Tibial nerve (tissue), 4 donors: ENCODE results near the gene CCDC148. TPM values are rescaled to one million over a fixed set of nuclear protein-coding genes. Genes with fewer than 3 reads are reported as not detected.

Experiments used
- DNase-seq, 2 donors: peaks; one replicate each; pipeline ENCODE4 v3.0.0-alpha.2; 2019; ENCODE audit warnings: low spot score in 2 of 2
- H3K27ac ChIP-seq, 4 donors: fragments of 200-600 bp; sonication (generic) in 3 of 4; one replicate each; pipeline ENCODE4 v1.5.1; 2017 to 2019; ENCODE audit warnings: mild to moderate bottlenecking in 1 of 4
- H3K27me3 ChIP-seq, 2 donors: fragments of 200-600 bp; sonication (generic) in 1 of 2; one replicate each; pipeline versions ENCODE4 v1.5.1 to v1.6.0; 2017 to 2019
- H3K36me3 ChIP-seq, 3 donors: fragments of 200-600 bp; sonication (generic); one replicate each; pipeline ENCODE4 v1.5.1; 2018 to 2019
- H3K4me1 ChIP-seq, 4 donors: fragments of 200-600 bp; sonication (generic) in 3 of 4; one replicate each; pipeline ENCODE4 v1.5.1; 2017 to 2019
- H3K4me3 ChIP-seq, 4 donors: fragments of 200-600 bp; sonication (generic) in 3 of 4; one replicate each; pipeline ENCODE4 v1.5.1; 2017 to 2019; ENCODE audit warnings: mild to moderate bottlenecking in 1 of 4, moderate library complexity in 1 of 4
- H3K9me3 ChIP-seq, 4 donors: fragments of 200-600 bp; sonication (generic) in 3 of 4; one replicate each; pipeline ENCODE4 v1.5.1; 2017 to 2019
- EP300 ChIP-seq, 2 donors: sonication (generic); formaldehyde crosslinking; IDR thresholded peaks; one replicate each; pipeline ENCODE4 v1.6.1; 2017; ENCODE audit warnings: antibody characterized with exemption in 2 of 2, mild to moderate bottlenecking in 1 of 2
- POLR2A ChIP-seq, 2 donors: fragments of 450-650 bp; IDR thresholded peaks; one replicate each; pipeline ENCODE4 v1.6.1; 2017; ENCODE audit warnings: antibody characterized with exemption in 2 of 2, mild to moderate bottlenecking in 2 of 2, moderate library complexity in 2 of 2
- WGBS, 2 donors: methylation state at CpG; one replicate each; pipeline ENCODE4 v1.1.5; 2018; 5-methylcytosine and 5-hydroxymethylcytosine counted together
- total RNA-seq, 4 donors: library from RNA; depleted of rRNA; stranded (reverse); fragments of >200 nt; gene quantifications; one replicate each; pipeline ENCODE4 v1.1.0, GENCODE V29; 2016
- TF ChIP-seq, protein P1 (sequence below), 5 experiments: fragments of 200-600 bp in 3 of 5; fragments of 450-650 bp in 2 of 5; sonication (generic) in 3 of 5; IDR thresholded peaks; one replicate each; pipeline ENCODE4 v1.5.1; 2016 to 2019; ENCODE audit warnings: antibody characterized with exemption in 5 of 5, mild to moderate bottlenecking in 3 of 5, moderate library complexity in 2 of 5

The CCDC148 gene
- total RNA-seq, 4 donors from 2014 or later = 0.30 to 2.5 (median 1.9) TPM

GRCh38 chr2:158500333-158500732 lies 43.8 kb upstream of the CCDC148 start:
- Histone ChIP-seq H3K4me1 (peaks cover 0 to 42% (median 0%) of the 10 kb centered on the region in 4 donors), H3K9me3 (no peaks in the 10 kb centered on the region), H3K27ac (no peak overlapping the region), H3K4me3 (no peak overlapping the region), H3K27me3 (no peaks in the 10 kb centered on the region), H3K36me3 (no peaks in the 10 kb centered on the region)
- no peak for DNase-seq
- TF ChIP-seq POLR2A (IDR thresholded peaks at IDR 0.05) = no peak
- TF ChIP-seq, protein P1, sequence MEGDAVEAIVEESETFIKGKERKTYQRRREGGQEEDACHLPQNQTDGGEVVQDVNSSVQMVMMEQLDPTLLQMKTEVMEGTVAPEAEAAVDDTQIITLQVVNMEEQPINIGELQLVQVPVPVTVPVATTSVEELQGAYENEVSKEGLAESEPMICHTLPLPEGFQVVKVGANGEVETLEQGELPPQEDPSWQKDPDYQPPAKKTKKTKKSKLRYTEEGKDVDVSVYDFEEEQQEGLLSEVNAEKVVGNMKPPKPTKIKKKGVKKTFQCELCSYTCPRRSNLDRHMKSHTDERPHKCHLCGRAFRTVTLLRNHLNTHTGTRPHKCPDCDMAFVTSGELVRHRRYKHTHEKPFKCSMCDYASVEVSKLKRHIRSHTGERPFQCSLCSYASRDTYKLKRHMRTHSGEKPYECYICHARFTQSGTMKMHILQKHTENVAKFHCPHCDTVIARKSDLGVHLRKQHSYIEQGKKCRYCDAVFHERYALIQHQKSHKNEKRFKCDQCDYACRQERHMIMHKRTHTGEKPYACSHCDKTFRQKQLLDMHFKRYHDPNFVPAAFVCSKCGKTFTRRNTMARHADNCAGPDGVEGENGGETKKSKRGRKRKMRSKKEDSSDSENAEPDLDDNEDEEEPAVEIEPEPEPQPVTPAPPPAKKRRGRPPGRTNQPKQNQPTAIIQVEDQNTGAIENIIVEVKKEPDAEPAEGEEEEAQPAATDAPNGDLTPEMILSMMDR (IDR thresholded peaks at IDR 0.05) = no peak
- TF ChIP-seq EP300 (IDR thresholded peaks at IDR 0.05) = no peak
- 81 to 82% methylated on average over 2 of the region's 2 CpGs for WGBS, 2 donors

- 82 to 84% methylated on average over 2 of the region's 2 CpGs for WGBS, 2 donors
- no peaks in the 10 kb centered on the region for H3K36me3 ChIP-seq
- no peaks in the 10 kb centered on the region for H3K9me3 ChIP-seq
- peaks cover 0 to 39% (median 0%) of the 10 kb centered on the region in 4 donors for H3K4me1 ChIP-seq
- TF ChIP-seq, protein P1 (IDR thresholded peaks at IDR 0.05) = no peak
- TF ChIP-seq POLR2A (IDR thresholded peaks at IDR 0.05) = no peak
- no peak for TF ChIP-seq EP300 (IDR thresholded peaks at IDR 0.05)
- no peak for DNase-seq
- H3K27ac ChIP-seq = no peak overlapping the region
- no peaks in the 10 kb centered on the region for H3K27me3 ChIP-seq
- no peak overlapping the region for H3K4me3 ChIP-seq
These were observed 42.8 kb upstream of the CCDC148 start for GRCh38 chr2:158499383-158499782.

DNA sequence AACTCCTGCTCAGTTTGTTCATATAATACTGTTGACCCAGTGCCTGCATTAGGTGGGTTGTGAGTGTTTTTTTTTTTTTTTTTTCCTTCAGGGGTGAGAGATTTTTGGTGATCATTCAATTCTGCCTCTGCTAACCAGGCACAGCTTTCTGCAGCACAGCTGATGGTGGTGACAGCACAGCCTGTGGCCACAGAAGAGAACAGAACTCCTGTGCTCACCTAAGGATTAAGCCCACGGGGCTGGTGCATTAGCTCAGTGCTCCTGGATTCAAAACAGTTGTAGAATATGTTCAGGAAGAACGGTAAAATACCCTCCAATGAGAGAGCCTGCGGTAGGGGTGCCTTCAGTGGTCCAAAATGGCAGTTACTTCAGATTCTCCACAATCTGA lies 42.2 kb upstream of the CCDC148 start:
- WGBS, 2 donors = 89 to 92% methylated on average over 3 of the region's 3 CpGs
- no peak for DNase-seq
- peaks cover 0 to 41% (median 0%) of the 10 kb centered on the region in 4 donors for H3K4me1 ChIP-seq
- H3K36me3 ChIP-seq = no peaks in the 10 kb centered on the region
- no peaks in the 10 kb centered on the region for H3K27me3 ChIP-seq
- TF ChIP-seq POLR2A (IDR thresholded peaks at IDR 0.05) (no peak), EP300 (IDR thresholded peaks at IDR 0.05) (no peak)
- TF ChIP-seq, protein P1 (IDR thresholded peaks at IDR 0.05) = no peak
- no peak overlapping the region for H3K4me3 ChIP-seq
- H3K9me3 ChIP-seq = no peaks in the 10 kb centered on the region
- H3K27ac ChIP-seq = no peak overlapping the region

DNA sequence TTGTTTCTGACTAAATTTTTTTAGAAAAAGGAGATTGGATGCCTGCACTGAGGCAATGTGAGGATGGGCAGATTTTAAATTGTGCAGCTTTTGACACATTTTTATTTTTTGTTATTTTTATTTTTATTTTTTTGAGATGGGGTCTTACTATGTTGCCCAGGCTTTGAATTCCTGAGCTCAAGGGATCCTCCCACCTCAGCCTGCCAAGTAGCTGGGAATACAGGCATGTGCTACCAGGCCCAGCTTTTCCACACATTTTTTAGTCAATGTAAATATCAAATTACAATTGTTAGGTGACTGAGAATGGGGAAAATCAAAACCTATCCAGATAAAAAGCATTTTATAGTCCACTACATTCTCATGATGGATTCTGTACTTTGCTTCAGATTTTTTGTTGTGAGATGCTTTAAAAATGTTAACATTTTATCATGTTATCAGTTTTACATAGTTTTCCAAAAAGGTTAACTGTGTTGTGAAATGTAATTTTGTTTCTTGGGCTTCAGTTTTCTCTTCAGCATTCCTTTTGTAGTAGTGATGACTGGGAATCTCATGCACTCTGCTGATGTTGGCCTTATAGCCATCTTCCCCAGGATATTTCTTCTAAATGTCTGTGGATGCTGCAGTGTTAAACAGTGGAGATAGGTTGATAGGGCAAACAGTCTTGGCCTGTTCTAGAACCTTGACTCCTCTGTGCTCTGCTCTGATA lies 41.6 kb upstream of the CCDC148 start:
- Histone ChIP-seq H3K4me3 (no peak overlapping the region), H3K4me1 (peaks cover 0 to 44% (median 0%) of the 10 kb centered on the region in 4 donors), H3K27me3 (no peaks in the 10 kb centered on the region), H3K36me3 (no peaks in the 10 kb centered on the region), H3K27ac (no peak overlapping the region), H3K9me3 (no peaks in the 10 kb centered on the region)
- no peak for TF ChIP-seq EP300 (IDR thresholded peaks at IDR 0.05)
- DNase-seq = no peak

DNA sequence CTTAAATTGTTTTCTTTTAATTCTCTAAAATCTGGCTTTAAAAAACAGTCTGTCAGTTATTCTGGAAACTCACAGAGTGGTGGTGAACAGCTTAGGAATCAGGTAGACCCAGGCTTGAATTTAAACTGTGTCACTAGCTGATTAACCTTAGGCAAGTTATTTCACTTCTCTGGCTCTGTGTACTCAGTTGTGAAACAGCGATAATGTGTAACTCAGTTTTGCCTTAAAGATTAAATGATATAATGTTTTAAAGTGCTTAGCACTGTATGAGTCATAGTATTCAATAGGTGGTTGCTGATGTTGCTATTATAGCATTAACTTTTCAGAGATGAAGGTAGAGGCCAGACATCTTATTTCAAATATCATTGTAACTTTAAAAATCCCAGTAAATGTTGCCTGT lies 40.9 kb upstream of the CCDC148 start:
- H3K4me1 ChIP-seq = peaks cover 0 to 37% (median 0%) of the 10 kb centered on the region in 4 donors
- H3K27ac ChIP-seq = no peak overlapping the region
- TF ChIP-seq, protein P1 (IDR thresholded peaks at IDR 0.05) = no peak
- TF ChIP-seq POLR2A (IDR thresholded peaks at IDR 0.05) (no peak), EP300 (IDR thresholded peaks at IDR 0.05) (no peak)
- H3K36me3 ChIP-seq = no peaks in the 10 kb centered on the region
- no peaks in the 10 kb centered on the region for H3K9me3 ChIP-seq
- no peaks in the 10 kb centered on the region for H3K27me3 ChIP-seq
- DNase-seq = no peak
- 93 to 98% methylated on average over 1 of the region's 1 CpG for WGBS, 2 donors
- no peak overlapping the region for H3K4me3 ChIP-seq
